IMR-90 (cell line): ENCODE results near the gene LRRC61. TPM values are rescaled to one million over a fixed set of nuclear protein-coding genes. Genes with fewer than 3 reads are reported as not detected.

Source experiments
- ATAC-seq: fragments of 200-7000 bp; cut with Tn5 transposase; 2 replicates; pipeline ENCODE4 v1.9.1; 2020; ENCODE audit warnings: low read depth, mild to moderate bottlenecking, moderate library complexity
- Bru-seq: library from RNA; stranded (reverse); fragments of 400-500 nt; gene quantifications from one replicate; lab custom pipeline; 2021; lab: Mats Ljungman, UMichigan
- BruChase-seq, 2 experiments: library from RNA; stranded (reverse); fragments of 400-500 nt; gene quantifications; one replicate each; lab custom pipeline; 2021; lab: Mats Ljungman, UMichigan
- BruUV-seq: library from RNA; stranded (reverse); fragments of 400-500 nt; replicated peaks from 2 replicates; lab custom pipeline; 2021; lab: Mats Ljungman, UMichigan
- CTCF ChIA-PET: fragments of 300-600 bp; formaldehyde crosslinking; extraction: SDS; loops from one replicate; lab custom pipeline; 2021; ENCODE audit warnings: antibody characterized with exemption; lab: Yijun Ruan, JAX
- POLR2A ChIA-PET: fragments of 300-600 bp; sonication (Branson Sonifier 250); formaldehyde crosslinking; loops from one replicate; lab custom pipeline; 2022; ENCODE audit warnings: antibody characterized with exemption; ENCODE audit not compliant: unreplicated experiment; lab: Charles Lee
- DNase-seq: peaks from one replicate; pipeline ENCODE4 v3.0.0; 2013
- H2AFZ ChIP-seq: replicated peaks from 2 replicates; pipeline ENCODE3; 2013; ENCODE audit warnings: low read length, mild to moderate bottlenecking; ENCODE audit not compliant: poor library complexity
- H2AK5ac ChIP-seq: 2 replicates; pipeline ENCODE4 v1.6.1; 2013; ENCODE audit warnings: low read depth, low read length, inconsistent platforms
- H2AK9ac ChIP-seq: replicated peaks from 2 replicates; pipeline ENCODE3; 2013; ENCODE audit warnings: mild to moderate bottlenecking, low read depth, low read length, moderate library complexity; ENCODE audit not compliant: poor library complexity
- H2BK120ac ChIP-seq: 2 replicates; pipeline ENCODE4 v1.6.1; 2013; ENCODE audit warnings: low read depth, low read length, inconsistent platforms
- H2BK15ac ChIP-seq: 3 replicates; pipeline ENCODE4 v1.6.1; 2013; ENCODE audit warnings: low read depth, low read length, inconsistent platforms
- H2BK20ac ChIP-seq: 2 replicates; pipeline ENCODE4 v1.6.1; 2013; ENCODE audit warnings: low read depth, mild to moderate bottlenecking, inconsistent platforms, low read length, moderate library complexity
- H2BK5ac ChIP-seq: 2 replicates; pipeline ENCODE4 v1.6.1; 2013; ENCODE audit warnings: mild to moderate bottlenecking, low read depth, low read length, inconsistent platforms; ENCODE audit not compliant: poor library complexity, severe bottlenecking
- H3K14ac ChIP-seq: replicated peaks from 2 replicates; pipeline ENCODE4 v1.6.1; 2013; ENCODE audit warnings: low read depth, low read length, inconsistent platforms
- H3K18ac ChIP-seq: 2 replicates; pipeline ENCODE4 v1.6.1; 2013; ENCODE audit warnings: low read depth, low read length, control low read depth
- H3K23ac ChIP-seq: 2 replicates; pipeline ENCODE4 v1.6.1; 2013; ENCODE audit warnings: low read depth, low read length, inconsistent platforms
- H3K27ac ChIP-seq: 2 replicates; pipeline ENCODE4 v1.5.1; 2013; ENCODE audit warnings: mild to moderate bottlenecking, control low read depth, low read length; ENCODE audit not compliant: insufficient read depth
- H3K27me3 ChIP-seq: 2 replicates; pipeline ENCODE4 v1.6.1; 2013; ENCODE audit warnings: low read length; ENCODE audit not compliant: control insufficient read depth, insufficient read depth
- H3K36me3 ChIP-seq: 2 replicates; pipeline ENCODE4 v1.6.1; 2013; ENCODE audit warnings: low read length, mixed read lengths; ENCODE audit not compliant: control insufficient read depth, insufficient read depth
- H3K4ac ChIP-seq: 2 replicates; pipeline ENCODE4 v1.6.1; 2013; ENCODE audit warnings: low read depth, low read length, inconsistent platforms
- H3K4me1 ChIP-seq: 2 replicates; pipeline ENCODE4 v1.6.1; 2013; ENCODE audit warnings: low read length, mixed read lengths; ENCODE audit not compliant: control insufficient read depth, insufficient read depth
- H3K4me2 ChIP-seq: 2 replicates; pipeline ENCODE4 v1.6.1; 2013; ENCODE audit warnings: low read depth, mild to moderate bottlenecking, control low read depth, low read length, moderate library complexity
- H3K4me3 ChIP-seq: 2 replicates; pipeline ENCODE4 v1.5.1; 2013; ENCODE audit warnings: low read depth, mild to moderate bottlenecking, control low read depth, low read length, moderate library complexity; ENCODE audit not compliant: insufficient read depth
- H3K56ac ChIP-seq: 2 replicates; pipeline ENCODE4 v1.6.1; 2013; ENCODE audit warnings: low read length, inconsistent platforms; ENCODE audit not compliant: insufficient read depth; ENCODE audit errors: extremely low read depth
- H3K79me1 ChIP-seq, 2 experiments: 2 replicates each; pipeline ENCODE4 v1.6.1; 2013; ENCODE audit warnings: low read length in 2 of 2, inconsistent platforms in 1 of 2, low read depth in 1 of 2
- H3K9ac ChIP-seq: 2 replicates; pipeline ENCODE4 v1.6.1; 2013; ENCODE audit warnings: low read depth, low read length, control low read depth
- H3K9me1 ChIP-seq: 2 replicates; pipeline ENCODE4 v1.6.1; 2013; ENCODE audit warnings: low read length, inconsistent platforms; ENCODE audit not compliant: insufficient read depth
- H3K9me3 ChIP-seq: 2 replicates; pipeline ENCODE4 v1.6.1; 2013; ENCODE audit warnings: low read length; ENCODE audit not compliant: control insufficient read depth, insufficient read depth
- H4K20me1 ChIP-seq: 2 replicates; pipeline ENCODE4 v1.6.1; 2013; ENCODE audit warnings: low read length, inconsistent platforms; ENCODE audit not compliant: insufficient read depth
- H4K5ac ChIP-seq: 2 replicates; pipeline ENCODE4 v1.6.1; 2013; ENCODE audit warnings: mild to moderate bottlenecking, low read depth, low read length, control low read depth
- H4K8ac ChIP-seq, 2 experiments: 2 replicates each; pipeline ENCODE4 v1.6.1; 2013; ENCODE audit warnings: low read depth in 2 of 2, low read length in 2 of 2, control low read depth in 1 of 2, inconsistent platforms in 1 of 2
- H4K91ac ChIP-seq: 2 replicates; pipeline ENCODE4 v1.6.1; 2013; ENCODE audit warnings: low read depth, low read length, inconsistent platforms; ENCODE audit not compliant: insufficient read depth
- CHD1 ChIP-seq: IDR thresholded peaks from 2 replicates; pipeline ENCODE4 v1.6.1; 2012; ENCODE audit warnings: low read depth, low read length, improper control_type of control experiment
- CTCF ChIP-seq: conservative IDR thresholded peaks from 2 replicates; pipeline ENCODE4 v1.5.1; 2012; ENCODE audit warnings: mild to moderate bottlenecking, low read depth, low read length, improper control_type of control experiment
- ELK1 ChIP-seq: fragments of 150-350 bp; IDR thresholded peaks from 2 replicates; pipeline ENCODE4 v1.6.1; 2016; ENCODE audit warnings: low read depth, mild to moderate bottlenecking, low read length, moderate library complexity, borderline replicate concordance
- MAFK ChIP-seq: IDR thresholded peaks from 2 replicates; pipeline ENCODE4 v1.6.1; 2012; ENCODE audit warnings: low read depth, low read length, improper control_type of control experiment
- MAZ ChIP-seq: IDR thresholded peaks from 2 replicates; pipeline ENCODE4 v1.6.1; 2012; ENCODE audit warnings: low read depth, mild to moderate bottlenecking, low read length, improper control_type of control experiment, moderate library complexity, borderline replicate concordance
- MXI1 ChIP-seq: IDR thresholded peaks from 2 replicates; pipeline ENCODE4 v1.6.1; 2012; ENCODE audit warnings: low read depth, mild to moderate bottlenecking, low read length, moderate library complexity, borderline replicate concordance
- NFE2L2 ChIP-seq: fragments of 150-350 bp; IDR thresholded peaks from 2 replicates; pipeline ENCODE4 v1.6.1; 2016; ENCODE audit warnings: low read depth, mild to moderate bottlenecking, low read length
- POLR2A ChIP-seq: IDR thresholded peaks from 2 replicates; pipeline ENCODE4 v1.6.1; 2012; ENCODE audit warnings: mild to moderate bottlenecking, low read depth, low read length
- RAD21 ChIP-seq: IDR thresholded peaks from 2 replicates; pipeline ENCODE4 v1.6.1; 2012; ENCODE audit warnings: low read length, improper control_type of control experiment
- RCOR1 ChIP-seq: IDR thresholded peaks from 2 replicates; pipeline ENCODE4 v1.6.1; 2012; ENCODE audit warnings: mild to moderate bottlenecking, low read length, improper control_type of control experiment; ENCODE audit not compliant: insufficient replicate concordance
- SMC3 ChIP-seq: fragments of 150-350 bp; IDR thresholded peaks from 2 replicates; pipeline ENCODE4 v1.6.1; 2016; ENCODE audit warnings: low read depth, mild to moderate bottlenecking, antibody characterized with exemption, low read length, moderate library complexity
- USF2 ChIP-seq: fragments of 150-350 bp; IDR thresholded peaks from 2 replicates; pipeline ENCODE4 v1.6.1; 2017; ENCODE audit warnings: mild to moderate bottlenecking, antibody characterized with exemption, low read length, low read depth
- WGBS, 2 experiments: methylation state at CpG; one replicate each; pipeline versions ENCODE4 v1.1.5 to v1.1.7; 2013; ENCODE audit warnings: missing lambda C conversion rate in 2 of 2; ENCODE audit not compliant: insufficient read length in 1 of 2; ENCODE audit errors: extremely low coverage in 2 of 2; 5-methylcytosine and 5-hydroxymethylcytosine counted together
- dilution Hi-C: fragments of 300-500 bp; cut with HindIII; formaldehyde crosslinking; loops from one replicate; pipeline ENCODE4 v1.14.3; 2018; ENCODE audit warnings: low sequenced_read_pairs; ENCODE audit not compliant: unreplicated experiment
- in situ Hi-C: fragments of 300-500 bp; cut with MboI; formaldehyde crosslinking; loops from 3 replicates; pipeline ENCODE4 v1.14.3; 2019; ENCODE audit warnings: low sequenced_read_pairs, inconsistent platforms, mixed read lengths
- intact Hi-C: fragments of 100-400 bp; cut with micrococcal nuclease; formaldehyde crosslinking; loops from 2 replicates; pipeline ENCODE4 v1.10.0; 2022
- long read RNA-seq: library from polyadenylated mRNA; unstranded; transcript quantifications from one replicate; pipeline ENCODE4 v2.0.0, GENCODE V29; 2021; ENCODE audit not compliant: unreplicated experiment
- polyA plus RNA-seq, 3 experiments: library from polyadenylated mRNA; depleted of rRNA; stranded (reverse); fragments of >200 nt; gene quantifications; 2 replicates each; pipeline ENCODE4 v1.2.3, GENCODE V29; 2012; ENCODE audit warnings: low replicate concordance in 1 of 3
- total RNA-seq: library from RNA; depleted of rRNA; stranded (reverse); fragments of >200 nt; gene quantifications from 2 replicates; pipeline ENCODE4 v1.2.3, GENCODE V29; 2012; rRNA removed

LRRC61 gene
- total RNA-seq (not detected in 2 replicates), polyA plus RNA-seq (2012; rRNA removed) (0.06 and 0.07 TPM in 2 replicates), Bru-seq, nascent RNA (percentile 13 among the genes with signal in this experiment), BruChase-seq, experiment 1, labeled RNA remaining after a 6-hour chase (not detected), BruChase-seq, experiment 2, labeled RNA remaining after a 2-hour chase (percentile 11 among the genes with signal in this experiment)
- polyA plus RNA-seq (2012; cell fraction: cytosol; rRNA removed), result 0.07 TPM in 1 of 2 replicates, not detected in the other
- polyA plus RNA-seq (2012; cell fraction: nucleus; rRNA removed; ENCODE audit: low replicate concordance), result not detected in 2 replicates
- long read RNA-seq, partial matches to known transcripts, result 0 of 1 reads
- long read RNA-seq, other reads (novel, unspliced or antisense), result 1 of 1 reads

- H3K36me3 ChIP-seq, result no peaks in the 10 kb centered on the region
- H3K27me3 ChIP-seq, result no peaks in the 10 kb centered on the region; the same call in 1 of the 2 replicates
- no peak within 1 kb of the TSS for H2BK5ac ChIP-seq
- H2AK9ac ChIP-seq, result peak within 1 kb of the TSS; percentile 84
- no peak for ATAC-seq
- H2BK15ac ChIP-seq, result no peak within 1 kb of the TSS
- peak within 1 kb of the TSS; percentile 78 for H2AFZ ChIP-seq
- no peaks in the 10 kb centered on the region for H4K20me1 ChIP-seq
- no peak within 1 kb of the TSS for H3K9ac ChIP-seq
- no peak for DNase-seq
- dilution Hi-C loops (no loop called here), intact Hi-C loops (no loop called here), in situ Hi-C loops (loop anchor here (25.0 kb wide), 1 partner anchor 414 kb away; the partner anchor contains the start of gene GIMAP5)
- no peak within 1 kb of the TSS for H4K91ac ChIP-seq
- no peak within 1 kb of the TSS for H3K14ac ChIP-seq
- no peak within 1 kb of the TSS for H3K23ac ChIP-seq
- no peak within 1 kb of the TSS; the same call in 1 of the 2 replicates for H2AK5ac ChIP-seq
- no peak within 1 kb of the TSS for H3K56ac ChIP-seq
- H3K27ac ChIP-seq, result no peak within 1 kb of the TSS
- no peak within 1 kb of the TSS for H3K4me3 ChIP-seq
- H3K79me1 ChIP-seq, result no peaks in the 10 kb centered on the region
- 38% methylated on average over 29 of the region's 82 CpGs; no CpG with 5 or more reads in 1 of the 2 experiments for WGBS, 2 experiments
- BruUV-seq, result no TSS peak
- H3K18ac ChIP-seq, result no peak within 1 kb of the TSS; the same call in 1 of the 2 replicates
- POLR2A ChIA-PET, result no interaction called here
- H3K9me1 ChIP-seq, result no peaks in the 10 kb centered on the region
- H3K4me2 ChIP-seq, result no peak within 1 kb of the TSS
- CTCF ChIA-PET, result no interaction called here
- H4K8ac ChIP-seq, result peak within 1 kb of the TSS in 1 of 2 experiments; percentile 47; a peak in 1 of 4 replicates
- no peak within 1 kb of the TSS; the same call in 1 of the 2 replicates for H4K5ac ChIP-seq
- H3K4ac ChIP-seq, result no peak within 1 kb of the TSS
- peaks cover 10% of the 10 kb centered on the region; the same call in 1 of the 2 replicates for H3K4me1 ChIP-seq
- no peak within 1 kb of the TSS for H2BK120ac ChIP-seq
- no peak within 1 kb of the TSS for H2BK20ac ChIP-seq
- no peaks in the 10 kb centered on the region for H3K9me3 ChIP-seq
- TF ChIP-seq USF2 (no peak), ELK1 (no peak), MAZ (no peak), SMC3 (no peak), RCOR1 (no peak), RAD21 (no peak), CTCF (no peak), POLR2A (no peak), MXI1 (no peak), MAFK (no peak), CHD1 (no peak), NFE2L2 (no peak)
These were observed at the start of gene LRRC61, which contains the start of gene ACTR3C for GRCh38 chr7:150322833-150323681. TSS of gene LRRC61 (plus strand) at chr7:150323355. CDS start at chr7:150336862, 13,507 bp downstream. TSS of gene ACTR3C (minus strand) at chr7:150323545. CDS start at chr7:150295296, 28,249 bp downstream.
